Measurements from ENCODE around the gene ZAP70. TPM values are rescaled to one million over a fixed set of nuclear protein-coding genes. Genes with fewer than 3 reads are reported as not detected.

The ZAP70 gene
- total and polyA plus RNA-seq, 10 of the 15 experiments (the other 5 are each of a cell fraction or from before 2014, with no cell fraction given), result 0.18 to 2.9 (median 1.2) TPM; not detected in 1

GRCh38 chr2:97675430-97676113 lies 37.8 kb upstream of the ZAP70 start:
- no peak for ATAC-seq
- in situ Hi-C loops (cut with MboI), result no loop called here

More at GRCh38 chr2:97675430-97676113, 37.8 kb upstream of the ZAP70 start:
- WGBS (ENCODE audit: insufficient coverage, insufficient replicate concordance, low lambda C conversion rate, missing lambda C conversion rate), result 38% methylated on average over 5 of the region's 5 CpGs
- intact Hi-C loops (cut with micrococcal nuclease; ENCODE audit: unreplicated experiment), result no loop called here
- Histone ChIP-seq H3K27me3 (replicated peaks in 1 of 2; ENCODE audit: control insufficient read depth in 2 of 2, insufficient read depth in 2 of 2, low read length in 1 of 2) (no peaks in the 10 kb centered on the region), H3K79me2 (ENCODE audit: control insufficient read depth, insufficient read depth, low read length) (no peaks in the 10 kb centered on the region), H4K20me1 (ENCODE audit: control insufficient read depth, insufficient read depth) (no peaks in the 10 kb centered on the region), H2AFZ (ENCODE audit: control insufficient read depth, low read depth, low read length) (no peak overlapping the region), H3K4me2 (ENCODE audit: control insufficient read depth, insufficient read depth) (no peak overlapping the region), H3K27ac (ENCODE audit: control insufficient read depth, insufficient read depth) (no peak overlapping the region), H3K4me3 (no peak overlapping the region), H3K9me3 (replicated peaks; ENCODE audit: control insufficient read depth, insufficient read depth, low read length) (no peaks in the 10 kb centered on the region; the same call in 2 of the 3 replicates), H3K4me1 (ENCODE audit: control insufficient read depth, insufficient read depth, low read length) (peaks cover 9% of the 10 kb centered on the region), H3K36me3 (ENCODE audit: control insufficient read depth in 2 of 2, insufficient read depth in 2 of 2, low read length in 1 of 2) (no peaks in the 10 kb centered on the region), H3K9ac (ENCODE audit: control insufficient read depth, insufficient read depth, low read length) (no peak overlapping the region)
- ChIA-PET RAD21 (ENCODE audit: unreplicated experiment) (interaction anchor here (1.4 to 3.6 kb wide), 3 partner anchors 11 to 30 kb away, joined by 6 to 27 read pairs (median 22); partner anchors contain the start of genes ACTR1B and COX5B), POLR2A (interaction anchor here (0.6 to 3.4 kb wide), 7 partner anchors 9 to 43 kb away, joined by 3 to 25 read pairs (median 12); partner anchors contain the start of genes ACTR1B and COX5B), SMC1A (ENCODE audit: uncharacterized antibody, unreplicated experiment) (interaction anchor here (1.3 to 3.1 kb wide), 4 partner anchors 11 to 29 kb away, joined by 7 to 32 read pairs (median 14); partner anchors contain the start of genes ACTR1B and COX5B), CTCF (interaction anchor here (0.7 to 3.3 kb wide), 11 partner anchors 9 to 317 kb away, joined by 3 to 26 read pairs (median 4); partner anchors contain the start of gene ACTR1B)
- DNase-seq (ENCODE audit: low read depth, low spot score) (no peak), FAIRE-seq (no peak)
- no TSS peak for BruUV-seq (replicated peaks)
- TF ChIP-seq PAX8 (IDR thresholded peaks at IDR 0.05) (no peak), IRF4 (IDR thresholded peaks at IDR 0.05; ENCODE audit: low read depth, low read length) (no peak), ZBTB40 (IDR thresholded peaks at IDR 0.05; ENCODE audit: borderline replicate concordance) (no peak), KDM1A (IDR thresholded peaks at IDR 0.05; ENCODE audit: borderline replicate concordance) (no peak)
- TF ChIP-seq, protein P1, sequence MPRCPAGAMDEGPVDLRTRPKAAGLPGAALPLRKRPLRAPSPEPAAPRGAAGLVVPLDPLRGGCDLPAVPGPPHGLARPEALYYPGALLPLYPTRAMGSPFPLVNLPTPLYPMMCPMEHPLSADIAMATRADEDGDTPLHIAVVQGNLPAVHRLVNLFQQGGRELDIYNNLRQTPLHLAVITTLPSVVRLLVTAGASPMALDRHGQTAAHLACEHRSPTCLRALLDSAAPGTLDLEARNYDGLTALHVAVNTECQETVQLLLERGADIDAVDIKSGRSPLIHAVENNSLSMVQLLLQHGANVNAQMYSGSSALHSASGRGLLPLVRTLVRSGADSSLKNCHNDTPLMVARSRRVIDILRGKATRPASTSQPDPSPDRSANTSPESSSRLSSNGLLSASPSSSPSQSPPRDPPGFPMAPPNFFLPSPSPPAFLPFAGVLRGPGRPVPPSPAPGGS (IDR thresholded peaks at IDR 0.05; ENCODE audit: borderline replicate concordance, insufficient read depth, low read depth, low read length, poor library complexity, severe bottlenecking), result no peak
